Measurements from ENCODE around the gene MAGI3. TPM values are rescaled to one million over a fixed set of nuclear protein-coding genes. Genes with fewer than 3 reads are reported as not detected.

The MAGI3 gene
- total RNA-seq, 4 donors from 2014 or later, result 7.6 to 19.3 (median 15.6) TPM

DNA sequence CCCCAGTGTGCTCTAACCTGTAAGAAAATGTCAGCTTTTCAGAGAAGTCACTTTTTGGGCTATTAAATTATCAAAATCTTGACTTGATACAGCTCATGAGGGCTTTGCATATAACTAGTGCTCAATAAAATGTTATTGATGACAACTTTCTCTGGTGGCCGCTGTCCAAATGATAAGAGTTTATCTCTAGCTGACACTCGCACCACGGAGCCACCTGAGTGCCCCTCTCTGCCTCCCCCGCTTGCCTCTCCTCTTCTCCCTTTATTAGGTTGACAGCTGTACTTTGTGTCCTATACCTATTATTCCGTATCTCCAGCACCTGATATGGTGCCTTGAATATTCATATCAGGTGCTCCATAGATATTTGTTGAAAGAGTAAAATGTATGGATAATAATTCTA is 286.2 kb downstream of the MAGI3 start:
- ATAC-seq (ENCODE audit: low FRiP score) (no peak), DNase-seq (ENCODE audit: low spot score) (no peak)
- TF ChIP-seq, protein P1, sequence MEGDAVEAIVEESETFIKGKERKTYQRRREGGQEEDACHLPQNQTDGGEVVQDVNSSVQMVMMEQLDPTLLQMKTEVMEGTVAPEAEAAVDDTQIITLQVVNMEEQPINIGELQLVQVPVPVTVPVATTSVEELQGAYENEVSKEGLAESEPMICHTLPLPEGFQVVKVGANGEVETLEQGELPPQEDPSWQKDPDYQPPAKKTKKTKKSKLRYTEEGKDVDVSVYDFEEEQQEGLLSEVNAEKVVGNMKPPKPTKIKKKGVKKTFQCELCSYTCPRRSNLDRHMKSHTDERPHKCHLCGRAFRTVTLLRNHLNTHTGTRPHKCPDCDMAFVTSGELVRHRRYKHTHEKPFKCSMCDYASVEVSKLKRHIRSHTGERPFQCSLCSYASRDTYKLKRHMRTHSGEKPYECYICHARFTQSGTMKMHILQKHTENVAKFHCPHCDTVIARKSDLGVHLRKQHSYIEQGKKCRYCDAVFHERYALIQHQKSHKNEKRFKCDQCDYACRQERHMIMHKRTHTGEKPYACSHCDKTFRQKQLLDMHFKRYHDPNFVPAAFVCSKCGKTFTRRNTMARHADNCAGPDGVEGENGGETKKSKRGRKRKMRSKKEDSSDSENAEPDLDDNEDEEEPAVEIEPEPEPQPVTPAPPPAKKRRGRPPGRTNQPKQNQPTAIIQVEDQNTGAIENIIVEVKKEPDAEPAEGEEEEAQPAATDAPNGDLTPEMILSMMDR (IDR thresholded peaks at IDR 0.05), result no peak

DNA sequence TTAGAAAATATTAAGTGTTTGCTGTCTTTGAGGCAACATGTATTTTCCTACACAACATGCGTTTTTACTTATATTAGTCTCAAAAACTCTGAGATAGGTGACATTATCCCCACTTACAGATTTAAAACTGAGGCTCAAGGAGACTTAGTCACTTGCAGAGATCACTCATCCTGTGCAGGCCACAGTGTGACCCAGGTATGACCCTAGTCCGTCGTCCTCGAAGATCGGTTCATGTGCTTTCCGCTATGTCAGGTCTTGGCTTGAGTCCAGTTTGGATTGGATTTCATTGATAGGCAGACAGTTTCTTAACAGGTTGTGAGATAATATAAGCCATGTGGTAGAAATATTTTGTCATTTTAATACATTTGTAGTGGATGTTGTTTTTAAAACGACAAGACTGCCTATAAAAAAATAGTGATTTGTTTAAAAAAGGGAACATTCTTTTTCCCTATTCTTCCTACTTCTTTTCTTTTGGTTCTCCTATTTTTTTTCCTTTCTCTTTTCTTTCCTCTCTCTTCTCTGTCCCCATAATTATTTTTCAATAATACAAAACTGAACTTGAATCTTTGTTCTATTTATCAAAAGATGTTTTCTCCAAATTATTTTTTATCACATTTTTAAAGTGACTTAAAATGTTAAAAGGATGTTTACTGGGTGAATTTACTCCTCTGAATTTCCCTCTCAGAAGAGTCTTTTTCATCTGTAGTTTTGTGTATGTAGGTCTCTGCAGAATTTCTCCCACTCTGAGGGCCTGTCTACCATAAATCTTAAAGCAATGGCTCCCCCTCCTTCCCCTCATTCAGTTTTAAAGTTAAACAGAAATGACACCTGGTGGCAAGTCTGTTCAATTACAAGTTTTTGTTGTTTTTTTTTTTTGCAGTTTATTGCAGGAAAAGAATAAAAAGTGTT is 287.2 kb downstream of the MAGI3 start:
- TF ChIP-seq, protein P1 (IDR thresholded peaks at IDR 0.05), result no peak
- no peak for DNase-seq (ENCODE audit: low spot score)
- no peak for ATAC-seq (ENCODE audit: low FRiP score)

DNA sequence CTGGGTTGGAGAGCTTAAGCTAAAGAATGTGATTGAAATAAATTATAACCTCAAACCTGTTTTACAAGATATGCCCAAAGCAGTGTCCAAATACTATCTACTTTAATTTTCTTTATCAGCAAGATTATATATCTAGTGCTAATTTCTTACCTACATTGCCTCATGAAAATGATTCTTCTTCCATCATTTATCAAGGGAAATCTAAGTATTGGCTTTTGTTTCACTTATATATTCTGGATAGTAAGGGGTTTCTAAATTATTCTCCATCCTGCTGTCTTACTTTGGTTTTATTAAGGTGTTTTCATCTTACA is 287.8 kb downstream of the MAGI3 start:
- TF ChIP-seq, protein P1 (IDR thresholded peaks at IDR 0.05), result no peak
- no peak for ATAC-seq (ENCODE audit: low FRiP score)
- DNase-seq (ENCODE audit: low spot score), result no peak

DNA sequence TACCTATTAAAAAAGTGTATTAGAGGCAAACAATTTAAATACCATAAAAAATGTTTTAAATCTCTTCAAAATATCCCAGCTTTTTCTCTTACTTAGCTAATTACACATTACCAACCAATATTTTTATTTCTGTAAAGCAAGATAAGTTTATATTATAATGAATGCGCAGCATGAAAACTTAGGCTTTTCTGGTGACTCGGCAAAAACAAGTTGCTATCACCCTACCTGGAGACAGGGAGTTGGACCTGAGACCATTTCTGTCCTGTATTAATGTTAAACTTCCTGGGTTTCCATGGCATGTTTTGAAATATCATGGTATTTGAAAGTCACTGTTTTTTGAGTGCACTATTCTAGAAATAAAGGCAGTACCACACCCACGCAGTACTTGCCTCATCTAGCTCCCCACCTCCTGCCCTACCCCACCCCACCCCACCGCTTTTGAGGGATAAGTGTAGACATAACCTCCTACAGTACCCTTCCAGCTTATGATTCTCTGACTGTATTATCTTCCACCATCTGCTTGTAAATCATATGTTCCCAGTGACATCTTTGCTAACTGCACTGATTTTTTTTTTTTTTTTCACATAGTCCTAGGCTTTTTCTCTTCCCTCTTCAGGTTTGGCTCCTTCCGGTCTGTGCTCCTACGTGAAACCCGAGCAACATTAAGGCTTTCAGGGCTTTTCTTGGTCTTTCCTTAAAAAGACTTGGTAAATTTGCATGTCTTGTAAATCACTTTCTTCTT is 291.5 kb downstream of the MAGI3 start:
- no peak for ATAC-seq (ENCODE audit: low FRiP score)
- TF ChIP-seq, protein P1 (IDR thresholded peaks at IDR 0.05), result no peak
- DNase-seq (ENCODE audit: low spot score), result no peak

DNA sequence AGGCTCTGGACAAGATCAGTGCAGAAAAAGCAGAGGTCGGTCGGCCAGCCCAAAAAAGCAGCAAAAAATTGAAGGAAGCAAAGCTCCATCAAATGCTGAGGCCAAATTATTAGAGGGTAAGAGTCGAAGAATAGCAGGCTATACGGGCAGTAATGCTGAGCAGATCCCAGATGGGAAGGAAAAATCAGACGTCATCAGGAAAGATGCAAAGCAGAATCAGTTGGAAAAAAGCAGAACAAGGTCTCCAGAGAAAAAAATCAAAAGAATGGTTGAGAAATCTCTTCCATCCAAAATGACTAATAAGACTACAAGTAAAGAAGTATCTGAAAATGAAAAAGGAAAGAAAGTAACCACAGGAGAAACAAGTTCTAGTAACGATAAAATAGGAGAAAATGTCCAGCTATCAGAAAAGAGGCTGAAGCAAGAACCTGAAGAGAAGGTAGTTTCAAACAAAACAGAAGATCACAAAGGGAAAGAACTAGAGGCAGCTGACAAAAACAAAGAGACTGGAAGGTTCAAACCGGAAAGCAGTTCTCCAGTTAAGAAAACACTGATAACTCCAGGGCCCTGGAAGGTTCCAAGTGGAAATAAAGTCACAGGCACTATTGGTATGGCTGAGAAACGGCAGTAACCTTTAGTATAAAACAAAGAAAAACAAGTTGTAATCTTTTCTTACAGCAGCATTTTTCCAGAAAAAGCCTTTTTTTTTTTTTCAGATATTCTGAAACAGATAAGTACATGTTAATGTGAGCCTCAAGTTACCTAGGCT is 293.3 kb downstream of the MAGI3 start:
- ATAC-seq (ENCODE audit: low FRiP score) (no peak), DNase-seq (ENCODE audit: low spot score) (no peak)
- TF ChIP-seq, protein P1 (IDR thresholded peaks at IDR 0.05), result no peak

DNA sequence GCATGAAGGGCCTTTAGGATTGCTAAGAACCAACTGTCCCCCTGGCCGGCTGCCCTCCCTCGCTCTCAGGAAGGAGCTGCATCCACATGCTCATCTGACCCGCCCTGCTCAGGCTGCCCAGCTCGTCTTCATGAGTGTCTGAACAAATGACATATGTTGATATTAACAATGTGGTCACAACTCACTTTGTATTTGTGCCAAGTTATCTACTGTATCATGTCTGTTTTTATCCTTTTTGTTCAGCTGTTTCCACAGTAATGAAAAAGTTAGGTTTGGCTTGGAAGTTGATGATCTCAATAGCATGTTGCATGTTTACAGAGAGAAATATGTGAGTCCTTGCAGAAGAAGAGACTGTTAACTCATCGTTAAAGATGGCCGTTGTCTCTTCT is 293.8 kb downstream of the MAGI3 start:
- ATAC-seq (ENCODE audit: low FRiP score), result no peak
- no peak for DNase-seq (ENCODE audit: low spot score)

More for the DNA sequence above, 293.8 kb downstream of the MAGI3 start:
- TF ChIP-seq, protein P1 (IDR thresholded peaks at IDR 0.05), result no peak
